Coronary artery (tissue), 2 donors: Measurements from ENCODE around the gene ARF4.
"Not testable (repeated sequence)": the region's sequence is repeated elsewhere in the genome, so short reads cannot be mapped to it uniquely, and the experiment has no call there.

Experiments used
- DNase-seq: peaks from one replicate; pipeline ENCODE4 v3.0.0-alpha.2; 2017; ENCODE audit warnings: low spot score
- H3K27ac ChIP-seq, 2 donors: fragments of 200-600 bp; sonication (generic); one replicate each; pipeline ENCODE4 v1.5.1; 2016 to 2019
- H3K4me3 ChIP-seq: fragments of 200-600 bp; sonication (generic); 2 replicates; pipeline ENCODE4 v1.5.1; 2016; ENCODE audit warnings: mild to moderate bottlenecking, moderate library complexity
- TF ChIP-seq, protein P1 (sequence below): fragments of 200-600 bp; sonication (generic); IDR thresholded peaks from one replicate; pipeline ENCODE4 v1.5.1; 2019; ENCODE audit warnings: antibody characterized with exemption

Gene ARF4

DNA sequence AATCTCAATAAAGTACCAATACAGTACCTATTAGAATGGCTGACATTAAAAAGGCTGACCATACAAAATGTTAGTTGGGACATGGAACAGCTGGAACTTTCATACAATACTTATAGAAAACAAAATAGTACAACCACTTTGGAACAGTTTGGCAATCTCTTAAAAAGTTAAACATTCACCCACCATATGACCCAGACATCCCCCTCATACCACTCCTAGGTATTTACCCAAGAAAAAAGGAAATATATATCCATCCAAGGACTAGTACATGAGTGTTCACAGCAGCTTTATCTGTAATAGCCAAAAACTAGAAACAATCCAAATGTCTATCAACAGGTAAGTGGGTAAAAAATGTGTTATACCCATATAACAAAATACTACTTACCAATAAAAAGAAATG is 25.2 kb upstream of the ARF4 start:
- no peak for DNase-seq
- Histone ChIP-seq H3K27ac (no peak overlapping the region), H3K4me3 (no peak overlapping the region)
- TF ChIP-seq, protein P1, sequence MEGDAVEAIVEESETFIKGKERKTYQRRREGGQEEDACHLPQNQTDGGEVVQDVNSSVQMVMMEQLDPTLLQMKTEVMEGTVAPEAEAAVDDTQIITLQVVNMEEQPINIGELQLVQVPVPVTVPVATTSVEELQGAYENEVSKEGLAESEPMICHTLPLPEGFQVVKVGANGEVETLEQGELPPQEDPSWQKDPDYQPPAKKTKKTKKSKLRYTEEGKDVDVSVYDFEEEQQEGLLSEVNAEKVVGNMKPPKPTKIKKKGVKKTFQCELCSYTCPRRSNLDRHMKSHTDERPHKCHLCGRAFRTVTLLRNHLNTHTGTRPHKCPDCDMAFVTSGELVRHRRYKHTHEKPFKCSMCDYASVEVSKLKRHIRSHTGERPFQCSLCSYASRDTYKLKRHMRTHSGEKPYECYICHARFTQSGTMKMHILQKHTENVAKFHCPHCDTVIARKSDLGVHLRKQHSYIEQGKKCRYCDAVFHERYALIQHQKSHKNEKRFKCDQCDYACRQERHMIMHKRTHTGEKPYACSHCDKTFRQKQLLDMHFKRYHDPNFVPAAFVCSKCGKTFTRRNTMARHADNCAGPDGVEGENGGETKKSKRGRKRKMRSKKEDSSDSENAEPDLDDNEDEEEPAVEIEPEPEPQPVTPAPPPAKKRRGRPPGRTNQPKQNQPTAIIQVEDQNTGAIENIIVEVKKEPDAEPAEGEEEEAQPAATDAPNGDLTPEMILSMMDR = no peak

DNA sequence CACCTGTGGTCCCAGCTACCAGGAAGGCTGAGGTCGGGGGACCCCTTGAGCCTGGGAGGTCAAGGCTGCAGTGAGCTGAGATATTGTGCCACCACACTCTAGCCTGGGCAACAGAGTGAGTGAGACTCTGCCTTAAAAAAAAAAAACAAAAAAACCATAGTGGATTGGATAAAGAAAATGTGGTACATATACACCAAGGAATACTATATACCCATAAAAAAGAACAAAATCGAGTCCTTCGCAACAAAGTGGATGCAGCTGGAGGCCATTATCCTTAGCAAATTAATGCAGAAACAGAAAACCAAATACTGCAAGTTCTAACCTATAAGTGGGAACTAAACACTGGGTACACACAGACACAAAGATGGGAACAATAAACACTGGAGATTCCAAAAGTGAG is 20.6 kb upstream of the ARF4 start:
- TF ChIP-seq, protein P1 = no peak

DNA sequence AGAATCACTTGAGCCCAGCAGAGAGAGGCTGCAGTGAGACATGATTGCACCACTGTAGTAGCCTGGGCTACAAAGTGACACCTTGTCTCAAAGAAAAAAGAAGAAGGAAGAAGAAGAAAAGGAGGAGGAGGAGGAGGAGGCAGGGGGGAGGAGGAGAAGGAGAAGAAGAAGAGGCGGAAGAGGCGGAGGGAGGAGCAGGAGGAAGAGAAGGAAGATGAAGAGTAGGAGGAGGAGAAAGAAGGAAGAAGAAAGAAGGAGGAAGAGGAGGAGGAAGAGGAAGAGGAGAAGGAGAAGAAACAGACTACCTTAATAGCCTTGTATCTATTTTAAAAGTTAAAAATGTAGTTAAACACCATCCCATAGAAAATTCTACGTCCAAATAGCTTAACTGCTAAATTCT is 19.1 kb upstream of the ARF4 start:
- no peak for DNase-seq
- Histone ChIP-seq H3K4me3 (no peak overlapping the region), H3K27ac (no peak overlapping the region)
- TF ChIP-seq, protein P1 = no peak

More for the DNA sequence above, 20.6 kb upstream of the ARF4 start:
- DNase-seq = no peak
- Histone ChIP-seq H3K27ac (no peak overlapping the region), H3K4me3 (no peak overlapping the region)

DNA sequence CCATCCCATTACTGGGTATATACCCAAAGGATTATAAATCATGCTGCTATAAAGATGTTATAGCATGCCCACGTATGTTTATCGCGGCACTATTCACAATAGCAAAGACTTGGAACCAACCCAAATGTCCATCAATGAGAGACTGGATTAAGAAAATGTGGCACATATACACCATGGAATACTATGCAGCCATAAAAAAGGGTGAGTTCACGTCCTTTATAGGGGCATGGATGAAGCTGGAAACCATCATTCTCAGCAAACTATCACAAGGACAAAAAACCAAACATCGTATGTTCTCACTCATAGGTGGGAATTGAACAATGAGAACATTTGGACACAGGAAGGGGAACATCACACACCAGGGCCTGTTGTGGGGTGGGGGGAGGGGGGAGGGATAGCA is 14.7 kb upstream of the ARF4 start:
- H3K4me3 ChIP-seq, H3K27ac ChIP-seq, DNase-seq: not testable (repeated sequence)

DNA sequence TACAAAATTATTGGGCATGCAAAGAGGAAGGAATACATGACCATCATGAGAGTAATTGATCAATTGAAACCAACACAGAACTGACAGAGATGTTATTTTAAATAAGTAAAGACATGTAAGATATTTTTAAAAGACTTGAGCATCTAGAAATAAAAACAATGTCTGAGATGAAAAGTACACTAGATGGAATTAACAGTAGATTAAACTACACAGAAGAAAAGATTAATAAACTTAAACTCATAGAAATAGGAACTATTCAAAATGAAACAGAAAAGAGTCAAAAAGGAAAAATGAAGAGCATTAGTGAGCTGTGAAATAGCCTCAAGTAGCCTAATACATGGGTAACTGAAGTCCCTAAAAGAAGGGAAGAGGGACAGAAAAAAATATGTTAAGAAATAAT is 8.5 kb upstream of the ARF4 start:
- H3K27ac ChIP-seq = no peak overlapping the region
- DNase-seq = no peak
- TF ChIP-seq, protein P1 = no peak
- no peak overlapping the region for H3K4me3 ChIP-seq

DNA sequence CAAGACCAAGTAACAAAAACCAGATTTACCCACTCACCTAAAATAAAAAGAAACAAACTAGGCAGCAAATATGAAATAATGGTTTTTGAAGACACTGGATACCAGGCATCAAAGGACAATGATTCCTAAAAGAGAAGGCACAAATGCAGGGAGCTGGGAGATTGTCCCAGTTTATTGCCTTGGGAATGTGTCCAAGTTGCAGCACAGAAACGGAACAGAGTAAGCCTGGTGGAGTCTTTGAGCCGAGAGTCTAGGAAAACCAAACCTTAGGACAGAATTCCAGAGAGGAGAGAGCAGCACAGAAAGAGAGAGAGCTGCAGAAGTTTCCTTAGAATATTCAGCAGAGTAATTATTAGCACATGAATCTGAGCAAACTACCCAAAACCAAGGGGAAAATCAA is 7.8 kb upstream of the ARF4 start:
- Histone ChIP-seq H3K27ac (no peak overlapping the region), H3K4me3 (no peak overlapping the region)
- no peak for DNase-seq
- TF ChIP-seq, protein P1 = no peak

DNA sequence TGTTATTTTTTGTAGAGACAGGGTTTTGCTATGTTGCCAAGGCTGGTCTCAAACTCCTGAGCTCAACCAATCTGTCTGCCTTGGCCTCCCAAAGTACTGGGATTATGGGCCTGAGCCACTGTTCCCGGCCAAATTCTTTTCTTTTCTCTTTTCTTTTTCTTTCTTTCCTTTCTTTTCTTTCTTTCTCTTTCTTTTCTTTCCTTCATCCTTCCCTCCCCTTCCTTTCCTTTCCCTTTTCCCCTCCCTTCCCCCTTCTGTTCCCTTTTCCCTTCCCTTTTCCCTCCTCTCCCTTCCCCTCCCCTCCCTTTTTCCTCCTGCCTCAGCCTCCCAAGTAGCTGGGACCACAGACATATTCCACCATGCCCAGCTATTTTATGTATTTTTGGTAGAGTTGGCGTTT is 3.1 kb upstream of the ARF4 start:
- Histone ChIP-seq H3K4me3 (no peak overlapping the region), H3K27ac (no peak overlapping the region)
- DNase-seq = no peak
- TF ChIP-seq, protein P1 = no peak
